GM18507 (cell line): ENCODE results near the gene KDM5C.
"Not testable (repeated sequence)": the region's sequence is repeated elsewhere in the genome, so short reads cannot be mapped to it uniquely, and the experiment has no call there.

Experiments used
- DNase-seq: peaks from one replicate; pipeline ENCODE4 v3.0.0; 2011; ENCODE audit warnings: low read depth; ENCODE audit not compliant: insufficient read length; ENCODE audit errors: extremely low spot score
- FAIRE-seq: peaks from 2 replicates; lab custom pipeline; 2011; peaks lifted over from hg19 to GRCh38; lab: Jason Lieb, UNC

Gene KDM5C

DNA sequence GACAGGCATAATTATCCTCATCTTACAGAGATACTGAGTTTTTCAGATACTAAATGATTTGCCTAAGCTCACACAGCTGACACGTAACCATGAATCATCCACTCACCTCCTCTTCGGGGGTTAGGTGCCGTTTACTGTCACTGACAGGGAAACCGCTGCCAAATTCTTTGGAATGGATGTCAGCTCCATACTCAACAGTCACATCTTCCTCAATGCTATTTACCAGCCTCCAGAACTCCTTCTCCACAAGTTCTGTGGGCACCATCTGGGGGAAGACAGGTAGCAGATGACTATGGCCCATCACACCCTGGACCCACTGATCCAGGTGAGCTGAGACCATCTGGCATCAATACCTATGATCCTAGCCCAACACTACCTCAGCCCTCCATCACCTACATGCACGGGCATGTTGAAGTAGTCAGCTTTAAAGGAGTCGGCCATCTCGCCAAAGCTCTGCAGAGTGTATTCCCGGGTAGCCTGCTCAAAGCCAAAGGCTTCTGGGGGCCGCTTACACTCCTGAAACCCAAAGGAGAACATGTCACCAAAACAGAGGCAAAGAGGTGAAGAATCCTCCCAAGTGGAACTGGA lies 13.5 kb downstream of the KDM5C start:
- DNase-seq: no peak
- no peak for FAIRE-seq

DNA sequence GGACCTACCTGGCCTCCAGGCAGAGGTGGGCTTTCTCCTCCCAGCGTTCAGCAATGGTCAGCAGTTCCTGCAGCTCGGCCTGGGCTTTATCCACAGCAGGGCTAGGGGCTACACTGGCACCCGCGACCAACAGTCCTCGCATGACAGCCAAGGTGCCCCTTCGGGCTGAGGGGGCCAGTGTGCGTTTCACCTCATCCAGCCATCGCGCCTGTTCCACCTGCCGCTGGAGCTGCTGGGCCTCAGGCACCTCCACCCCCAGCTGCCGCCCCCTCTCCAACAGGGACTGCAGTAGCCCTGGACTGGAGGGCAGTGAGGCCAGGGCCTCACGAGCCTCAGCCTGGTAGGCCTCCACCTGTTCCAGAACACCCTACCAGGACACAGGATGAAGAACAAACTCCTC lies 28.3 kb downstream of the KDM5C start:
- FAIRE-seq: no peak
- DNase-seq: no peak

GRCh38 chrX:53195401-53195800 lies 29.6 kb downstream of the KDM5C start:
- no peak for FAIRE-seq
- no peak for DNase-seq

DNA sequence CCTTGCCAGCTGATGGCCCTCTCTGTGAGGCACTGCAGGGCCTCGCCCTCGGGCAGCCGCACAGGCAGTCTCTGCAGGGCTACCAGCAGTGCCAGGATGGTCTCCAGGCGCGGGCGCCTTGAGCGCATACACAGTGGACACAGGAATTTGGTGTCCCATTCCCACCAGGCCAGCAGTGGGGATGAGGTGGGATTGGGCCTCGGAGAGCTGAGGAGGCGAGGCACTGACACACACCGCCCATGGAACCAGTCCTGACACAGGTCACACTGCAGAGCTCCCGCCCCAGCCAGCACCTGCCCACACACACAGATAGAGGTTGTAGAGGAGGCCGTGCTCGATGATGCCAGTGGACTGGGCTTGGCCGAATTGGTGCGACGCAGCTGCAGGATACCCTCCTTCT lies 30.7 kb downstream of the KDM5C start:
- FAIRE-seq: no peak
- DNase-seq: no peak

DNA sequence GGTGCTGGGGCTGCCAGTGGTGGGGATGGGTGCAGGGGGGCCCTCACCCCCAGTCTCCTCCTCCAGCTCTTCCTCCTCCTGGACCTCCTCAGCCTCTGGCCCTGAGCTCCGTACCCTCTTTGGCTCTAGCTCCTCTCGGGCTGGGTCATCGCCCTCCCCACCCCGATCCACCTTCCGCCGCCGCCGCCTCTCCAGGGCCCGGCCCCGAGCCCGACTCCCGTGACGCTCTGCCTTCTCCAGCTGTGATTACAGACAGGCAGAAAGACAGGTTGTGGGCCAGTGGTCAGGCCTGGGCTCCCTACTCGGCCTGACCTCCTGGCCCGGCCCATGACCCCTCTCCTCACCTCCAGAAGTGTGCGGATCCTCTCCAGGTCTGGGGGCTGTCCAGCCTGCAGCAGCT lies 31.9 kb downstream of the KDM5C start:
- FAIRE-seq: no peak
- DNase-seq: no peak

- no peak for FAIRE-seq
- no peak for DNase-seq
Measured at GRCh38 chrX:53190363-53190960, 34.5 kb downstream of the KDM5C start.

GRCh38 chrX:53188763-53189162 lies 36.2 kb downstream of the KDM5C start:
- FAIRE-seq: peak; percentile 70

GRCh38 chrX:53186351-53186750 lies 38.7 kb downstream of the KDM5C start:
- DNase-seq: no peak
- no peak for FAIRE-seq

More at GRCh38 chrX:53188763-53189162, 36.2 kb downstream of the KDM5C start:
- DNase-seq: no peak

DNA sequence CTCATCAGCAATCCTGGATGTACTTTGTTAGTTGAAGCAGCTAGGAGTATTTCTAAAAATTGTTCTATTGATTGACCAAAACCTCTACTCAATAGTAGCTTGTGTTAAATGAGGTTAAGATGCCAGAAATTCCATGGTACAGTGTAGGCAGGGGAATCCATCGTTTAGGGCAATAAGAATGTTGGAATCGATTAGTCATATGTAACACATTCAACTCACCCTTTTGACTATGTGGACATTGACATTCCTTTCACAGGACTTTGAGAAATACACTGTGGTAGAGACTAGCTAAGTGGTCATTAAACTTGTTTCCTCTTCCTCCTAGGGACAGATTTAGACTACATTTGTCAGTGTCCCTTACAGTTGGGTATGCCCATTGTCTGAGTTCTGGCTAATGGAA lies 40.2 kb downstream of the KDM5C start:
- FAIRE-seq: no peak
- no peak for DNase-seq

GRCh38 chrX:53171356-53171755 lies 53.7 kb downstream of the KDM5C start:
- no peak for FAIRE-seq
- DNase-seq: no peak

GRCh38 chrX:53166103-53166502 lies 58.9 kb downstream of the KDM5C start:
- FAIRE-seq (no peak), DNase-seq (no peak)

DNA sequence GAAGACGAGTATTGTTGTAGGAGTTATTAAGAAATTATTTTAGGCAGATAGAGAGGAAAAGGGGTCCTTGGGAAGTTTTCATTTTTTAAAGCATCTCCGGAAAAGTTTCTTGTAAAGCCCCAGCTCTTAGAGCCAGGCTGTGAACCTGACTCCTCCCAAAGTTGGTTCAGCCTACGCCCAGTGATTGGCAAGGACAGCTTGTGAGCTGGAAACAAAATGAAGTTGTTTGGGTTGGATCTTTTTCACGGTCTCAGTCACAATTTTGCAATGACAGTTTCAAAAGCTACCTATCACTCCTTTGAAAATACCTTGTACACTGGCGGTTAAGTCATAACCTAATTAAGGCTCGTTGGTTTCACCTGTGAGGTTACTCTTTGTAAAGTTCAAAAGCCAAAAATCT lies 60.4 kb downstream of the KDM5C start:
- peak; percentile 29 for FAIRE-seq
- DNase-seq: not testable (repeated sequence)

DNA sequence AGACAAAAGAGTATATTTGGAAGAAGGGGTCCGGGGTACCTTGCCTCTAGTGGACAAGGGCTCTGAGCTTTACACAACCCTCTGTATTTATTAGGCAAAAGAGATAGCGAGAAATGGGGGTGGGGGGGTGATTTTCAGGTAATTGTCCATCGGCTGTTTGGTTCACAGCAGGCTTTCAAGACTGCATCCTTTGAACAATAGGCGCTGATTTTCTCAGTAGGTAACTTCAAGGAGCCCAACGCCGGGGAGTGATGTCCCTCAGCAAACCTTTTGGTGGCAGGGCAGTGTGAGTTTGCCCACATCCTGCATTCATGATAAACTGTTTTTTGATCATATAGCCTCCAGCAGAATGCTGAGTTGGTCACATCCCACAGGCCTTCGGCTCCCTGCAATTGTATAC lies 61.6 kb downstream of the KDM5C start:
- FAIRE-seq (no peak), DNase-seq (no peak)

- DNase-seq: no peak
- no peak for FAIRE-seq
Measured at GRCh38 chrX:53160297-53160983, 64.6 kb downstream of the KDM5C start.

DNA sequence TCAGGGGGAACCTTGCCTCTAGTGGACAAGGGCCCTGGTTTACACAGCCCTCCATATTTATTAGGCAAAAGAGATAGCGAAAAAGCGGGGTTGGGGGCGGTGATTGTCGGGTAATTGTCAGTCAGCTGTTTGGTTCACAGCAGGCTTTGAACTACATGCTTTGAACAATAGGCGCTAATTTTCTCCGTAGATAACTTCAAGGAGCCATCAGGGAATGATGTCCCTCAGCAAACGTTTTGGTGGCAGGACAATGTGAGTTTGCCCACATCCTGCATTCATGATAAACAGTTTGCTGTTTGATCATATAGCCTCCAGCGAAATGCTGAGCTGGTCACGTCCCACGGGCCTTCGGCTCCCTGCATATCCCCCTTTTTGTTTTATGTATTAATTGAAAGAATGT lies 65.8 kb downstream of the KDM5C start:
- DNase-seq (no peak), FAIRE-seq (no peak)

- FAIRE-seq (no peak), DNase-seq (no peak)
Measured at GRCh38 chrX:53156207-53156596, 68.8 kb downstream of the KDM5C start.

- no peak for FAIRE-seq
- DNase-seq: no peak
Measured at GRCh38 chrX:53155512-53156206, 69.3 kb downstream of the KDM5C start.

GRCh38 chrX:53153581-53153980 lies 71.4 kb downstream of the KDM5C start:
- DNase-seq: no peak
- FAIRE-seq: peak; percentile 45
